KBM-7 (cell line): Measurements from ENCODE around the gene SLCO4A1.

ENCODE experiments used
- DNase-seq: peaks from one replicate; pipeline ENCODE4 v3.0.0-alpha.2; 2015
- in situ Hi-C: fragments of 300-500 bp; cut with MboI; formaldehyde crosslinking; loops from 2 replicates; pipeline ENCODE4 v1.14.3; 2020; ENCODE audit warnings: low sequenced_read_pairs, low pct_unique_long_range_greater_than_20kb, mixed read lengths

Gene SLCO4A1

DNA sequence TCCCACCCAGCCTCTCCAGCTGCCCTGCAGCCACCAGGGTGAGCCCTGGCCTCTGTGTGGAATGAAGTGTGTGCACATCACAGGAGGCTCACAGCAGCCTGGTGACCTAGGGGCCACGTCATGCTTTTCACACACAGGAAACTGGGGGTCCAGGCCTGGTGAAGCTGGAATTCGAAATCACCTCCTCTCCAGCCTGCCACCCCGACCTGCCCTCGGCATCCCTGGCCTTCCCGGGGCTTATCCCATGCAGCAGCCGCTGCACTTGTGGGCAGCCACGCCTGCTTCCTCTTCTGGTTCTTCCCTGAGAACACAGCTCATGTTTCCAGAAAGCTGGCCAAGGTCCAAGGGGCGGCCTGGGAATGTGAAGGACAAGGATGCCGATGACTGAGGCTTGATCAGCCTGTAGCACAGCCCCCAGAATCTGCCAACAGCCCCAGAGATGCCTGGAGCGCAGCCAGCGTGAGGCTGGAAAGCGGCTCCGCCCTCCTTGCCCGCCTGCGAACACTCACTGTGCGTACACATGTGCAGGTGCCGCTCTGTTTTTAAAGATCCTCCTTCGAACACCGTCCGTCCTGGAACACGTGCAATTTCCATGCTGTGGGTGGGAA, 62.1 kb downstream of the SLCO4A1 start:
- in situ Hi-C loops, result no loop called here
- DNase-seq, result peak; percentile 51

DNA sequence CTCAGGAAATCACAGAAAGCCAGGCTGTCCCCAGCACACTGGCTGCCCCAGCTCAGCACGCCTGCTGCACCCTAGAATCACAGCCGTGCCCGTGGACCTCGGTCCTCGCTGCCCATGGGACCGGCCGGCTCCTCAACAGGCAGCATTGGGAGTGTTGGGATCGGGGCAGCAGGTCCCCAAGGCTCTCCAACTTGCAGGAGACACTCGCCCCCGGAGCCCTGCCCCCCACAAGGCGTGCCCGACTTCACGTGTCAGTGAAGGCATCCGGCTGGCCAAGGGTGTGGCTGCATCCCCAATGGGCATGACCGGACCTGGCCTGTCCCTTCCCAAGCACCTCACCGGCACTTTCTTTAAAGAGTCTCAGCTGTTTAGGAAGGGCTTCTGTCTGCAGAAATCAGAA, 63.3 kb downstream of the SLCO4A1 start:
- no peak for DNase-seq

DNA sequence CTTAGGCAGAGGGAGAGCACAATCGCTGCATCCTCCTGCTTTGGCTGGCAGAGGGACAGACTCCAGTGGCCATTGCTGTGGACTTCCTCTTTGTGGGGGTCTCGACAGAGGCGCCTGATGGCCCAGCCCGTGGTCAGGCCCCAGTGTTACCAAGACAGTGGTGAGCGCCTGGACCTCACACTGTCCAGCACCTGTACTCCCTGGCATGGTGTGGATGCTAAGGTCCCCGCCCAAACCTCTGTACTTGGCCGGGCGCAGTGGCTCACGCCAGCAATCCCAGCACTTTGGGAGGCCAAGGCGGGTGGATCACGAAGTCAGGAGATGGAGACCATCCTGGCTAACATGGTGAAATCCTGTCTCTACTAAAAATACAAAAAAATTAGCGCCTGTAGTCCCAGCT, 64.0 kb downstream of the SLCO4A1 start:
- no peak for DNase-seq
- in situ Hi-C loops, result no loop called here

More for the DNA sequence above, 63.3 kb downstream of the SLCO4A1 start:
- in situ Hi-C loops, result no loop called here

DNA sequence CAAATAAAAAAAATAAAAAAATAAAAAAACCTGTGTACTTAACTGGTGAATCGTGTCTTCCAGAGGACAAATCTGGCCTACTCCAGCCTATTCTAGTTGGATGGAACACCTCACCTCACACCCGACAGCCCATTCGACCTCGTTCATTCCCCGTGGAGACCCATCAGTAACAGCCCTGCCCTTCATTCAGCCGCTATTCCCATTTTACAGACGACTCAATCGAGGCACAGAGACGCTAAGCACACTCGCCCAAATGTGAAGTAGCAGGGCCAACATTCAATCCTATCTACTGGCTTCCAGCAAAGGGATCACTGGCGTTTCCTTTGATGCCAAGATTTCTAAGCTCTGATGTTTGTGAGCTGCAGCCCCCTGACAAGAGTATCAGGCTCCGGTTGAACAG, 64.6 kb downstream of the SLCO4A1 start:
- in situ Hi-C loops, result no loop called here
- no peak for DNase-seq

DNA sequence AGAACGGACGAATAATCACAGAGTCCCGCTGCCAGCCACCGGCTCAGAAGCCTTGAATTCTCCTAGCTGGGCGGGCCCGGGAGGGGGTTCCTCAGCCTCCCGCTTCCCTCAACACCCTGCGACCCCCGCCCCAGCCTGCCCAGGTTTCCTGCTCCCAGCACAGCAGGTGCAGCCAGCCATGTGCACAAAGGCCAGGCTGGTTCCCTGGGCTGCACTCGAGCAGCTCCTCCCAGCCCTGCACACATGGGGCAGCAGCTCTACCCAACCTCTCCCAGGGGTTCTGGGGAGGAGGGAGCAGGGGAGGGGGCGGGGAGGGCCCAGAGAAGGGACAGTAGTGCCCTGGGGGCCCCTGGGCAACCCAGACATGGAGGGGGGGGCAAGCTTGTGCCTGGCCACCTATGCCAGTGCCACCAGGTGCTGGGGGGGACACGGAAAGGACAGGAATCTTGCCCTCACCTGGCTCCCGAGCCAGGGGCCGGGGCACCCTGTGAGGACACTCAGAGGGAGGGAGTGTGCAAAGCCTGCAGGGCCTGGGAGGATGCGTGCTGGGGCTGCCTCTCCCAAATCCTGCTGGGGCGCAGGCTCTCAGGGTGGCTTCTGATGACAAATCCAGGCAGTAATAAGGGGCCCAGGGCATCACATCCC, 65.1 kb downstream of the SLCO4A1 start:
- DNase-seq, result no peak
- in situ Hi-C loops, result no loop called here

DNA sequence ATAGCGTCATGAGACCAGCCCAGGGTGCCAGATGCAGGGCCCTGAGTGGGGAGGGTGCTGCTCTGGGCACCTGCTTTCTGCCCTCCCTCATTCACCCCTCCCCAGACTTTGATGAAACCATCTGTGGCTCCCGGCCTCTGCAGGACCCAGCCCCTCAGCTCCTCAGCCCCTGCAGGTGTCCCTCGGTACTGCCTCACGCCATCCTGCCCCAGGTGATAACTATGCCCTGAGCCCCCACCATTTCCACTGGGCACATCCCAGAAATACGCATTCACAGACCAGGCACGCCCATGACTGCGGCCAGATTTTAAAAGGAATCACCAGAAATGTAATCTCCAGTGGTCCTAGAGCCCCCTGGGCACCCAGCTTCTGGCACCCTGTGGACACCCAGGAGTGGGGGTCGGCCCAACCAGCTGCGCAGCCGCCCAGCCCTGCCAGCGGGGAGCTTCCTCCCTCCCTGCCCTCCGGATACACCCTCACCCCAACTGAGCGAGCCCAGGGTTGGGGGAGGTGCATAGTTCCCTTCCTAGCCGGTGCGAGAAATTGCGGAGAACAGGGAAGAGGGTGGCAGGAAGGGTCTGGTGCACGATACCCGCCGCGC, 65.7 kb downstream of the SLCO4A1 start:
- in situ Hi-C loops, result no loop called here
- DNase-seq, result peak; percentile 27

DNA sequence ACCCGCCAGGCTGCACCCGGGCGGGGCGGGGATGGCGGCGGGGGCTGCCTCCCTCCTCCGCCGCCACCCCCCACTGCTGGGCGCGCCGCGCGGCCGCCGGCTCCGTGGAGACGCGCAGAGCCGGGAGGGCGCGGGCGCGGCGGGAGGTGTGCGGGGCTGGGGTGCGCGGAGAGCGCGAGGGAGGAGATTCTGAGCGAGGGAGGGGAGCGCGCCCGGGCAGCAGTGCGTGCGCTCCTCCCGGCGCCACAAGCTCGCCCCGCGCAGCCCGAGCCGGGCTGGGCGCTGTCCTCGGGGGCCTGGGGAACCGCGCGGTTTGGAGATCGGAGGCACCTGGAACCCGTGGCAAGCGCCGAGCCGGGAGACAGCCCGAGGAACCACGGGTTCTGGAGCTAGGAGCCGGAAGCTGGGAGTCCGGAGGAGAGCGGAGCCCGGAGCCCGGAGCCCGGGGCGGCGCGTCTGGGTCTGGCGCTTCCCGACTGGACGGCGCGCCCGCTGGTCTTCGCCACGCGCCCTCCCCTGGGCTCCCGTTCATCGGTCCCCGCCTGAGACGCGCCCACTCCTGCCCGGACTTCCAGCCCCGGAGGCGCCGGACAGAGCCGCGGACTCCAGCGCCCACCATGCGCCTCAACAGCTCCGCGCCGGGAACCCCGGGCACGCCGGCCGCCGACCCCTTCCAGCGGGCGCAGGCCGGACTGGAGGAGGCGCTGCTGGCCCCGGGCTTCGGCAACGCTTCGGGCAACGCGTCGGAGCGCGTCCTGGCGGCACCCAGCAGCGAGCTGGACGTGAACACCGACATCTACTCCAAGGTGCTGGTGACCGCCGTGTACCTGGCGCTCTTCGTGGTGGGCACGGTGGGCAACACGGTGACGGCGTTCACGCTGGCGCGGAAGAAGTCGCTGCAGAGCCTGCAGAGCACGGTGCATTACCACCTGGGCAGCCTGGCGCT, 66.6 kb downstream of the SLCO4A1 start, which contains the start of gene NTSR1:
NTSR1 (plus strand) TSS at position 246 of the 946 bp plus-strand sequence; CDS start at position 618, 372 bp downstream.
- in situ Hi-C loops, result no loop called here
- no peak for DNase-seq

DNA sequence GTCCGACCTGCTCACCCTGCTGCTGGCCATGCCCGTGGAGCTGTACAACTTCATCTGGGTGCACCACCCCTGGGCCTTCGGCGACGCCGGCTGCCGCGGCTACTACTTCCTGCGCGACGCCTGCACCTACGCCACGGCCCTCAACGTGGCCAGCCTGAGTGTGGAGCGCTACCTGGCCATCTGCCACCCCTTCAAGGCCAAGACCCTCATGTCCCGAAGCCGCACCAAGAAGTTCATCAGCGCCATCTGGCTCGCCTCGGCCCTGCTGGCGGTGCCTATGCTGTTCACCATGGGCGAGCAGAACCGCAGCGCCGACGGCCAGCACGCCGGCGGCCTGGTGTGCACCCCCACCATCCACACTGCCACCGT, 67.2 kb downstream of the SLCO4A1 start:
- DNase-seq, result no peak
- in situ Hi-C loops, result no loop called here

DNA sequence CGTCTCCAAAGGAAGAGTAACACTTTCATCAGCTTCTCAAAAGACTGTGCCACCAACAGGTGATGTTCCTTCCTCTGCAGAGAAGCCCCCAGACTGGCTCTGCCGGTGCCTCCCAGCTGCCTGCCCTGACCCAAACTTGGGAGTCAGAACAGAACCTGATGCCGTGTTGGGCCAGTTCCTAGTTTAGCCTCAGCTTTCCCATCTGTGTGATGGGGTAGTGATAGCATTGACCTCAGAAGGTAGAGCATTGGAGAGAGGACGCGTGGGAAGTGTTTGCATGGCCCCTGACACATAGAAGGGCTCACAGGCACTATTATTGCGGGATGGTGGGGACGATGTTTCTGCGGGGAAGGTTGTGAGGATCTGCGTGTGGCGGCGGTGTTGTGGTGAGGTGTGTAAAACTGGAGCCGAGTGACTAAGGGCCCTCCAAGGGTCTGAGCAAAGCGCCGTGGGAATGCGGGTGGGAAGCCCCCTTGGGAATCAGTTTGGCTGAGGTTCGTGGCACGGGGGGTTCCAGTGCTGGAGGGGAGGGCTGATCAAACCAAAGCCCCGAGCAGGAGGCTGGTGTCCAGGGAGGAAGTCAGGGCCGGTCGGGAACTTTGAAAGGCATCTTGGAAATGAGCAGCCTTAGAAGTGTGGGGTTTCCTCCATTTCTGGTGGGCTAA, 68.0 kb downstream of the SLCO4A1 start:
- no peak for DNase-seq
- in situ Hi-C loops, result no loop called here

DNA sequence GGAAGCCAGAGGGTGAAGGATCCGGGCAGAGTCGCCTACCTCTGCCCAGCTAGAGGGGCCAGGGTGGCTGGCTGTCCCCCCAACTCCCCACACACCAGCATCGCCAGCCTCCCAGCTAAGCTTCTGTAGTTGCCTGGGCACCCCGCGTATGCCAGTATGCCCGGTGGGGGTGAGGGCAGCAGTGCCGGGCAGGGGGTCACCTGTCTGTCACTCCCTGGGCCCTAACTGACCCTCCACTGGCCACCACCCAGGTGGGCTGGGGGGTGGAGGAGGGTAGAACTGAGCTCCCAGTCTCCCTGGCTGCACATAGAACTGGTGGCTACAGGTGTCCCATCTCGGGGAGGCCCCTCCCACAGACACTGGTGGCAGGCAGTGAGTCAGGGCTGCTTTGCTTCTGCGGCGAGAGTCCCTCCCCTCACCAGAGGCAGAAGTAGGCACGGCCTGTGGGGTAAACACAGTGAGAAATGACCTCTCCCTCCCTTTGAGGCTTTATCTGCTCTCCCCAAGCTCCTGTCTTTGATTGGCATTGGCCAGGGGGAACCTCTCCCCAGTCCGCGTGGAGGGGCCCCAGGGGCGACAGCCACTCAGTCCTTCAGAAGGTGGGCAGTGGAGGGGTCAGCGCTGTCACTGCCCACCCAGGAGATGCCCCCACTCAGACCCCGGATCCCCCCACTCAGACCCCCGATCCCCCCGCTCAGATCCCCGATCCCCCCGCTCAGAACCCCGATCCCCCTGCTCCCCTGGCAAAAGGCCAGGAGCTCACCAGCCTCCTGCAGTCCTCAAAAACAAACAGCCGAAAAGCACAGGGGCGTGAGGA, 68.8 kb downstream of the SLCO4A1 start:
- in situ Hi-C loops, result no loop called here
- no peak for DNase-seq

DNA sequence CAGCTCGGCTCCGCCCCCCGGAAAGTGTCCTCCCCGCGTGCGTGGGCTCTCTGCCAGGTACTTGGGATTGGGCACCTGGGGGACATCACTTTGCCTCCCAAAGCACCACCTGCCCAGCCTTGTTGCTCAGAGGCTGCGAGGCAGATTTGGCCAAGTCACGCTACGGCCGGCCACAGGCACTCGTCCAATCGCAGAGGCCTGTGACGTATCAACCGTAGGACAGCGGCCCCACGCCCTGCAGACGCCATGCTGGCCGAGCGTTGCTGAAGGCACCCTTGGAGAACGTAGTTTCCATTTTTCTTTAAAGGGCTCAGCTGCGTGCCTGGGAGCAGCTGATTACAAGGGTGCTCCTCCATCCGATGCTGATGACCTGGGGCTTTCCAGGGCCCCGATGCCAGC, 69.4 kb downstream of the SLCO4A1 start:
- in situ Hi-C loops, result no loop called here
- no peak for DNase-seq

DNA sequence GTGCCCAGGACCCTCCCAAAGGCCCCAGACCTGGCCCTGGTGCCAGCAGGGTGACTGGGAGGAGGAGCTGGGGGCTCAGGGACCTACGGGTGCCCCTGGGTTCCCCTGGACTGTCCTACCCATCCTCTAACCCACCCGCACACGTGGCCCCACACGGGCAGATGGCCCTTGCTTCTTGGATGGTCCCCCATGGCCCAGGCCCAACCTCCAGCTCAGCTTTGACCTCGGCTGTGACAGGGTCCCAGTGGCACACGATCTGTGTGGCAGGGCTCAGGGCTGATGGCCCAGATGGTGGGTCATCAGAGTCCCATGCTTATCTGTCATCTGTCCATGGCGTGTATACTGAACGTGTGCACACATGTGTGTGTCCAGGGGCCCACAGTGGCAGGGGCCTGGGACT, 70.3 kb downstream of the SLCO4A1 start:
- in situ Hi-C loops, result no loop called here
- DNase-seq, result no peak

DNA sequence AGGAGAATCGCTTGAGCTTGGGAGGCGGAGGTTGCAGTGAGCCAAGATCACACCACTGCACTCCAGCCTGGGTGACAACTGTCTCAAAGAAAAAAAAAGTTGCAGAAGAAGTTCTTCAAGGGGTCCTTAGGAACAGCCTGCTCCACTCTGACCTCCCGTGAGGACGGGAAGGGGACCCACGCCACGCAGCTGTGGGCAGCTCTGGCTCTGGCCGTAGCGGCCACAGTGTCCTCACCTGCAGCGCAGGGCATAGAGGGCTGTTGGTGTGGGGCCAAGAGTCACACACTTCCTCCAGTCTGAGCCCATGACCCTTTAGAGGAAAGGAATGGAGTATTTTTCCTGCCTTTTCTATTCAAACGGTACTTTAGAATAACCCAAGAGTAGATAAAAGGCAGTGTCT, 71.7 kb downstream of the SLCO4A1 start:
- in situ Hi-C loops, result no loop called here
- DNase-seq, result no peak

DNA sequence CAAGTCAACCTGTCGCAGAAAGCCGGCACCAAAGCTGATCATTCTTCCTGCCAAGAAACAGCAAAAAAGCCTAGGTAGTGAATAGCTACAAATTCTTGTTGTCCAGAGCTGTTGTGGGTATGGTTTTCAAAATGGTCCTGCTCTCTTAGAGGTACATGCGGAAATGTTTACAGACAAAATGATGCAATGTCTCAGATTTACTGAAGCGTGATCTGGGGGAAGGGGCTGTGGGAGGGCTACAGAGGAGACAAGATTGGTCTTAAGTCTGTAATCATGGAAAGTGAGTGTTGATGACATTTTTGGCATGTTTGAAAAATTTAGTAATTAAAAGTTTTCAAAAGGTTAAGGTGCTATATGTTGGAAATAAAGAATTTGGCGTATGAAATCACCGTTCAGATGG, 72.5 kb downstream of the SLCO4A1 start:
- no peak for DNase-seq
- in situ Hi-C loops, result no loop called here

DNA sequence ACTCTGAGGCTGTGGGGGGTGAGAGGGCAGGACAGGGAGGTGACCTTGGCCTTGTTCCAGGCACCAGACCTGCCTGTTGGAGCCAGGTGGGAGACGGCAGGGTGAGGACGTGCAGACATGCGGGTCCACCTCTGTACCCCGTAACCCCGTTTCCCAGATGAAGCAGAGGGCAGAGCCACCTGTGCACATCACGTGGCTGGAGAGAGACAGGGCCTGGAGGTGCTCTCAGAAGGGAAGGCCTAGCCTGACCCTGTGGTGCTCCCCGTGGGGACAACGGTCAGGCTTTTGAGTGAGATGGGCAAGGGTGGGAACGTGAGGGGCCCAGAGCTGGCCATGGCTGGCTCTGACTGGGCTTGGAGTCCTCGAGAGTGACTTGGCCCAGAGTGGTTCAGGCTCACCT, 72.9 kb downstream of the SLCO4A1 start:
- no peak for DNase-seq

DNA sequence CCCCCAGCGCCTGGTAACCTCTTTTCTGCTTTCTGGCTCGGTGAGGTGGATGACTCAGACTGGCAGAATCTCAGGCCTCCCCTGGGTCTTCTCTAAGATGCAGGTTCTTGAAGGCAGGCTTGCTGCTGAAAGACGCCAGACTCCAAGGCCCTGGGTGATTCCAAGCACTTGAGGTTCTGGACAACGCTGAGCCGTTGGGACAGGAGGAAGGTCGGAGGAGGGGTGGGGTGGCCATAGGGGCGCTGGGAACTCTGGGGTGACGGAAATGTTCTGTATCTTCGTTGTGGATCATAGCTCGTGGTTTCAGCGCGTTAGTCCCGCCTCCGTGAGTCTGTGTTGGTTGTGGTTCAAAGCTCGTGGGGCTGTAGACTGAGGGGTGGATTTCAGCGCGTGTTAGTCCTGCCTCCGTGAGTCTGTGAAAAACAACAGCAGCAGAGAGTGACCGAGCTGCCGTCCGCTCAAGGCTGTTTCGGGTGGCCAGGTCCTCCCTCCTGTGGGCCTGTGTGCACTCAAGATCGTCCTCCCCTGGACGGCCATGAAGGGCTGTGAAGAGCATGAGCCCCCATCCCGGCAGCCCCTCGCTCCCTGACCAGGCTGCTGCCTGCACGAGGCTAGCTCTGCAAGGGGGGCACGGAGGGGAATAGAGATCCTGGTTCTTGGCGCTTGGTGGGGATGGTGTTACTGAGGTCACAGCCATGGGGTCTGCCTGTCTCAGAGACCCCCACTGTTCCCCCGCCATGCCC, 74.1 kb downstream of the SLCO4A1 start:
- in situ Hi-C loops, result no loop called here
- no peak for DNase-seq

More for the DNA sequence above, 72.9 kb downstream of the SLCO4A1 start:
- in situ Hi-C loops, result no loop called here

DNA sequence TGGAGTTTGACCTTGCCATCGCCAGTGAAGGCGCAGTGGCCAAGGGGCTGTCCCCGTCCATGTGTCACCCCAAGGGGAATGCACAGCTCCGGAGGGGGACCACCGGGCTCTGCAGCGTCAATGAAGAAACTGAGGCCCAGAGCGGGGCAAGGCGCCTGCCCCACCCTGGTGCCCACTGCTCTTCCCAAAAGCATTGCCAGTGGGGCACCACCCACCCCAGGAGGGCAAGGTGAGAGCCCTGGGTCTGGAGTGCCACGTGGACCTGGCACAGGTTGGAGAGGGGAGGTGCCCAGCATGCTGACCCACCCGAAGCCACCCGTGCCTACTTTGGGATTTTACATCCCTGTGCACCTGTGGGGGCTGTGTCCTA, 74.6 kb downstream of the SLCO4A1 start:
- in situ Hi-C loops, result no loop called here
- no peak for DNase-seq

DNA sequence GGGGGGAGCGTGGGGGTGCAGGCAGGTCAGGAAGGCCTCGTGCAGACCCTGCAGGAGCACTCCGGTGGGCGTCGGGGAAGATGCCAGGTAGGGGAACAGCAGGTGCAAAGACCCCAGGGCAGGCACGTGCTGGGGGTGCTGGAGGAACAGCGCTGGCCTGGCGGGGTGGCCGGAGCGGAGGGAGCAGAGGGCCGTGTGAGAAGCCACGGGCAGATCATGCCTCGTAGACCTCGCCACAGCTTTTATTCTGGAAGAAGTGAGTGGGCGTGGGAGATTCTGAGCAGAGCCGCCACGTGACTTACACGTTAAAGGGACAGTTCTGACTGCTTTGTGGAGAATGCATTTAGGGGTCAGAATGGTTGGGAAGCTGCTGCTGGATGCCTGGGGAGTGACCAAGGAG, 75.6 kb downstream of the SLCO4A1 start:
- DNase-seq, result no peak
- in situ Hi-C loops, result no loop called here
